Skeletal muscle tissue (tissue), 4 donors: Measurements from ENCODE around the gene IGFBP3. TPM values are rescaled to one million over a fixed set of nuclear protein-coding genes. Genes with fewer than 3 reads are reported as not detected.
"Not testable (repeated sequence)": the region's sequence is repeated elsewhere in the genome, so short reads cannot be mapped to it uniquely, and the experiment has no call there.

Experiments
- H3K27ac ChIP-seq: one replicate; pipeline ENCODE4 v1.7.0; 2013; ENCODE audit warnings: mild to moderate bottlenecking, low read depth, low read length, inconsistent platforms
- H3K27me3 ChIP-seq, 3 donors: one replicate each; pipeline ENCODE4 v1.7.0; 2013; ENCODE audit warnings: low read length in 3 of 3; ENCODE audit not compliant: control insufficient read depth in 3 of 3, insufficient read depth in 3 of 3
- H3K36me3 ChIP-seq, 3 donors: one replicate each; pipeline ENCODE4 v1.7.0; 2013; ENCODE audit warnings: low read length in 3 of 3; ENCODE audit not compliant: control insufficient read depth in 3 of 3, insufficient read depth in 3 of 3
- H3K4me1 ChIP-seq, 3 donors: one replicate each; pipeline ENCODE4 v1.7.0; 2013; ENCODE audit warnings: low read length in 3 of 3, mild to moderate bottlenecking in 3 of 3; ENCODE audit not compliant: control insufficient read depth in 3 of 3, insufficient read depth in 3 of 3
- H3K4me3 ChIP-seq, 3 donors: one replicate each; pipeline ENCODE4 v1.7.0; 2013; ENCODE audit warnings: low read length in 3 of 3
- H3K9ac ChIP-seq, 3 donors: one replicate each; pipeline ENCODE4 v1.7.0; 2013; ENCODE audit warnings: low read length in 3 of 3, mild to moderate bottlenecking in 3 of 3, moderate library complexity in 2 of 3, low read depth in 1 of 3
- H3K9me3 ChIP-seq, 3 donors: one replicate each; pipeline ENCODE4 v1.7.0; 2013; ENCODE audit warnings: low read length in 3 of 3; ENCODE audit not compliant: control insufficient read depth in 3 of 3
- total RNA-seq: library from RNA; depleted of rRNA; stranded (reverse); fragments of >200 nt; gene quantifications from one replicate; pipeline ENCODE4 v1.2.3, GENCODE V29; 2014
- donor health status: Osteomylitis.

Gene IGFBP3
- total RNA-seq, 1 donor from 2014 or later, result 112 TPM

DNA sequence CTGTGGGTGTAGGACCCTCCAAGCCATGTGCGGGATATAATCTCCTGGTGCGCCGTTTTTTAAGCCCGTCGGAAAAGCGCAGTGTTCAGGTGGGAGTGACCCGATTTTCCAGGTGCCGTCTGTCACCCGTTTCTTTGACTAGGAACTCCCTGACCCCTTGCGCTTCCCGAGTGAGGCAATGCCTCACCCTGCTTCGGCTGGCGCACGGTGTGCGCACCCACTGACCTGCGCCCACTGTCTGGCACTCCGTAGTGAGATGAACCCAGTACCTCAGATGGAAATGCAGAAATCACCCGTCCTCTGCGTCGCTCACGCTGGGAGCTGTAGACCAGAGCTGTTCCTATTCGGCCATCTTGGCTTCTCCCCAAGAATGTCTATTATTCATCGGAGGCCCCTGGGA, 32.0 kb upstream of the IGFBP3 start:
- not testable (repeated sequence) for H3K27me3 ChIP-seq, H3K4me3 ChIP-seq, H3K9me3 ChIP-seq, H3K36me3 ChIP-seq, H3K27ac ChIP-seq, H3K4me1 ChIP-seq, H3K9ac ChIP-seq

DNA sequence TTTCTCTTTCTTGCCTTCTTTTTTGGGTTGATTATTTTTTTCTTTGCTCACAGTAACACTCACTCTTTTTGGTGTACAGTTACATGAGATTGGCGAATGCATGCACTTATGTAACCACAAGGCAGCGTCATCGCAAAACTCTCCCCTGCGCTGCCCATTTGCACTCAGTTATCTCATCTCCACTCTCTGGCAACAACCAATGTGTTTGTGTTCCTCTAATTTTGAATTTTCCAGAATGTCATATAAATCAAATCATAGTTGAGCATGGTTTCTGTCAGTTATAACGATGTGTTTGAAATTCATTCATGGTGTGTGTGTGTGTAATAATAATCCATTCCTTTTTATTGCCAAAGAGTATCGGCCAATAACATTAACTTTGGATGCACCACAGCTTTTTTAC, 23.0 kb upstream of the IGFBP3 start:
- Histone ChIP-seq H3K4me3 (no peak overlapping the region), H3K36me3 (no peaks in the 10 kb centered on the region), H3K9me3 (no peaks in the 10 kb centered on the region), H3K27me3 (no peaks in the 10 kb centered on the region), H3K4me1 (no peaks in the 10 kb centered on the region), H3K9ac (no peak overlapping the region), H3K27ac (no peak overlapping the region)

DNA sequence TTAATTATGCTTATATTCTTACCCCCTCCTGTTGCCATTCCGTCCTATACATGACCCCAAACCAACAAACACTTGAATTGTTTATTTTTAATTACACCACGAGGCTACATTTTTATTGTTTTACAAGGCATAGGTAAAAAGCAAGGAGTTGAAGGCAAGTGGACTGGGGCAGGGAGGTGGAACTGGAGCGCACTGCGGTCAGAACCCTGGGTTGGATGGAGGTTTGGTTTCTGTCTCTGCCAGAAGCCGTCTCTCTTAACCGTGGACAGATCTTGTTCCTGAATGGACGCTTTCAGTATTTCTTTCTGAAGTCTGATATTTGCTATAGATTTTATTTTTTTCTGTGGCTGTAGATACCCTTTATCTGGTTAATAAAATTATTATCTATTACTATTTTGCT, 19.9 kb upstream of the IGFBP3 start:
- Histone ChIP-seq H3K4me1 (no peaks in the 10 kb centered on the region), H3K9me3 (no peaks in the 10 kb centered on the region), H3K36me3 (no peaks in the 10 kb centered on the region), H3K9ac (no peak overlapping the region), H3K4me3 (no peak overlapping the region), H3K27me3 (no peaks in the 10 kb centered on the region), H3K27ac (no peak overlapping the region)

DNA sequence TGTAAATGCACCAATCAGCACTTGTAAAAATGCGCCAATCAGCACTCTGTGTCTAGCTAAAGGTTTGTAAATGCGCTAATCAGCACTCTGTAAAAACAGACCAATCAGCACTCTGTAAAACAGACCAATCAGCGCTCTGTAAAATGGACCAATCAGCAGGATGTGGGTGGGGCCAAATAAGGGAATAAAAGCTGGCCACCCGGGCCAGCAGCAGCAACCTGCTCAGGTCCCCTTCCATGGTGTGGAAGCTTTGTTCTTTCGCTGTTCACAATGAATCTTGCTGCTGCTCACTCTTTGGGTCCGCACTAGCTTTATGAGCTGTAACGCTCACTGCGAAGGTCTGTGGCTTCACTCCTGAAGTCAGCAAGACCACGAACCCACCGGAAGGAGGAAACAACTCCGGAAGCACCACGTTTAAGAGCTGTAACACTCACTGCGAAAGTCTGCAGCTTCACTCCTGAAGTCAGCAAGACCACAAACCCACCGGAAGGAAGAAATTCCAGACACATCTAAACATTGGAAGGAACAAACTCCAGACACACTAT, 19.2 kb upstream of the IGFBP3 start:
- not testable (repeated sequence) for H3K4me3 ChIP-seq, H3K4me1 ChIP-seq, H3K27ac ChIP-seq, H3K9me3 ChIP-seq, H3K36me3 ChIP-seq, H3K27me3 ChIP-seq, H3K9ac ChIP-seq

DNA sequence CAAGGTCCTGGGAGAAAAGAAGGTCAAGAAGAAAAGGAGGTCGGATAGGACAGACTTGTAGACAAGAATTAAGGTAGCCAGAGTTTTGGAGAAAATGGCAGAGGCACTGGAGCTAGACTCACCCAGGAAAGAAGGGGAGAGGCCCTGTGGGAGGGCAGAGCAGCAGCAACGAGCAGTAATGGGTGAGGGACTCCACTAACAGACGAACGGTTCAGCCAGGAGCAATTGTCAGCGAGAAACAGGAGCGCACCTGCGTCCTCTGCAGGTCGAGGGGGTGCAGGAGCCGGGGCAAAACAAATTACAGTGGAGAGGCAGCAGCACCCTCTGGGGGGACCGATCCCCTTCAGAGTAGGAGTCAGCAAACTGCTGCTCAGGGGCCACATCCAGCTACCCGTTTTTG, 18.5 kb upstream of the IGFBP3 start:
- Histone ChIP-seq H3K4me1 (no peaks in the 10 kb centered on the region), H3K27ac (no peak overlapping the region), H3K4me3 (no peak overlapping the region), H3K27me3 (no peaks in the 10 kb centered on the region), H3K36me3 (no peaks in the 10 kb centered on the region), H3K9me3 (no peaks in the 10 kb centered on the region), H3K9ac (no peak overlapping the region)

DNA sequence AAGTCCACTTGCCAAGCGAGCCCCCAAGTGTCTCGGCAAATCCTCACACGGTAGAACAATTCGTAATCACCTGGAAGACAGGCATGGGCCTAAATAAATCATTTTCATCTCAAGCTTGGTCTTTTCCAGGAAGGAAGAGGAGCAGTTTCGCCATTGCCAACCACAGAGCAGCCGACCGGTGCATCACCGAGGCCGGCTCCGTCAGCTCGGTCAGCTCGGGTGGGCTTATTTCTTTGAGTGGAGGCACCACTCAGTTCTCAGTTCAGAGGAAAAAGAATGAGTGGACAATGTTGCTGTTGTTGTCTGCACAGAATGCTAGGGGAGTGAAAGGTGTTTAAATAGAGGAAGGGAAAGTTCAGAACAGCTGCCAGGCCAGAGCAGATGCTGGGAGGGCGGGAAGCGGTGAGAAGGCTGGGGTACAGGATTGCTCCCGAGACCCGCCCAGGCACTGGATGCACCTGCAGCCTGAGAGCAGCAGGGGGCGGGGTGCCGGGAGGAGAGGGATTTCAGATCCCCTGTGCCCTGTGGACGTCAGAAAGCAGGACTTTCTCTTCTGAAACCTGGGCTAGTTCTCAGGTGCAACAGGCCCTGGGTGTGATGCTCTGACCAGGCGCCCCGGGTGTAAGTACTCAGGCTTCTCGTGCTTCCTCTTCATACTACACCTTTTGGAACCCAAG, 17.7 kb upstream of the IGFBP3 start:
- Histone ChIP-seq H3K4me1 (no peaks in the 10 kb centered on the region), H3K9me3 (no peaks in the 10 kb centered on the region), H3K9ac (no peak overlapping the region), H3K27me3 (no peaks in the 10 kb centered on the region), H3K27ac (no peak overlapping the region), H3K36me3 (no peaks in the 10 kb centered on the region), H3K4me3 (no peak overlapping the region)

DNA sequence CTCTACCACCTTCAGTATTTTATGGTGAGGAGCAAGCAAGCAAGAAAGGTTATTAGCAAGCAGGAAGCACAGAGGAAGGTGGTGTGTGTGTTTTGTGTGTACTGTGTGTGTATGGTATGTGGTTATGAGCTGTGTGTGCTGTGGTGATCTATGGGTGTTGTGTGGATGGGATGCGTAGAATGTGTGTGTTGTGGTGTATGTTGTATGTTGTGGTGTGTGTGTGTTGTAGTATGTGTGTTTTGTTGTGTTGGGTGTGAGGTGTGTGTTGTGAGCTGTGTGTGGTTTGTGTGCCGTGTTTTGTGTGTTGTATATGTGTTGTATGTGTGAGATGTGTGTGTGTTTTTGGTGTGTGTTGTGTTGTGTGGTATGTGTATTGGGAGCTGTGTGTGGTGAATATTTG, 16.8 kb upstream of the IGFBP3 start:
- H3K9me3 ChIP-seq, result no peaks in the 10 kb centered on the region

DNA sequence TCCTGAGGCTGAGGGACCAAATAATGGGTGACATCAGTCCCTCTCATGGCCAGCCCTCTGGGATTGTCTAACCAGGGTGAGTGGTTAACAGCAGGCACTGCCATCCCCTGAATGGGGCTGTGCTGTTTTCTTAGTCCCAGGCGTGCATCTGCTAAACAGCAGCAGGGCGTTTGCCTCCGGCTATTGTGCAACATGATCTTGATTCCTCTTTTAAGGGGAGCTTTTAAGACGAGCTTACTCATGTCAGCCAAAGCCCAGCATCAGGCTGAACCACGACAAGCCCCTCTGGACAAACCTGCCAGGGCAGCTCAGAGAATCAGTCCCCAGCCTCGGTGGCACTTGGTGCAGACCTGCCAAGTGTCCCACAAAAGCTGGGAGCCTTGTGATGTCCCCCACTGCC, 16.2 kb upstream of the IGFBP3 start:
- Histone ChIP-seq H3K9me3 (no peaks in the 10 kb centered on the region), H3K27me3 (no peaks in the 10 kb centered on the region), H3K27ac (no peak overlapping the region), H3K4me3 (no peak overlapping the region), H3K36me3 (no peaks in the 10 kb centered on the region), H3K9ac (no peak overlapping the region), H3K4me1 (no peaks in the 10 kb centered on the region)

More for the DNA sequence above, 16.8 kb upstream of the IGFBP3 start:
- H3K27ac ChIP-seq, result no peak overlapping the region
- no peak overlapping the region for H3K9ac ChIP-seq
- H3K4me1 ChIP-seq, result no peaks in the 10 kb centered on the region
- no peaks in the 10 kb centered on the region for H3K36me3 ChIP-seq
- H3K27me3 ChIP-seq, result no peaks in the 10 kb centered on the region
- H3K4me3 ChIP-seq, result no peak overlapping the region

DNA sequence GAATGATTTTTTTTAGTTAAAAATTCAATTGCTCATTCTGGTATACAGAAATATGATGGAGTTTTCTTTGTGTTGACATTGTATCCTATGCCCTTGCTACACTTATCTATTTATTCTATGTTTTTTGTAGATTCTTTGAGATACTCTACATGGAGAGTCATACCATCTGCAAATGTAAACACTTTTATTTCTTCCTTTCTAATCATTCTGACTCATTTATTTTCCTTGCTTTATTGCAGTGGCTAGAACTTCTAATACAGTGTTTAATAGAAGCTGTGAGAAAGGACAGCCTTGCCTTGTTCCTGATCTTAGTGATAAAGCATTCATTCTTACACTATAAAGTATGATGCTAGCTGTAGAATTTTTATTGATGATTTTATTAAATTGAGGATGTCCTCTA, 9.9 kb upstream of the IGFBP3 start:
- Histone ChIP-seq H3K4me1 (no peaks in the 10 kb centered on the region), H3K27me3 (no peaks in the 10 kb centered on the region), H3K9me3 (peaks cover 0 to 2% (median 0%) of the 10 kb centered on the region in 3 donors), H3K4me3 (no peak overlapping the region), H3K9ac (no peak overlapping the region), H3K27ac (no peak overlapping the region), H3K36me3 (no peaks in the 10 kb centered on the region)

DNA sequence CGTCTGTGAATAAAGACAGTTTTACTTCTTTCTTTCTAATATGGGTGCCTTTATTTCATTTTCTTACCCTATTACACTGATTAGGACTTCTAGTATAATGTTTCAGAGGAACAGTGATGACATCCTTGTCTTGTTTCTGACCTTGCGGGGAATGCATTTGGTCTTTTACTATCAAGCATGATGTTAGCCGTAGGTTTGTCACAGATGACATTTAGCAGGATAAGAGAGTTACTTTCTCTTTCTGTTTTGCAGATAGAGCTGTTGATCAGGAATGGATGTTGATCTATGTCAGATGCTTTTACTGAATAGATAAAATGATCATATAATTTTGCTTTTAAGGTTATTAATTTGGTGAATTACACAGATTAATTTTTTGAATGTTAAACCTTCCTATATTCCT, 6.6 kb upstream of the IGFBP3 start:
- Histone ChIP-seq H3K4me3 (no peak overlapping the region), H3K9ac (no peak overlapping the region), H3K4me1 (peaks cover 0 to 8% (median 4%) of the 10 kb centered on the region in 3 donors), H3K27ac (no peak overlapping the region), H3K36me3 (no peaks in the 10 kb centered on the region), H3K27me3 (peaks cover 4 to 14% (median 8%) of the 10 kb centered on the region in 3 donors), H3K9me3 (peaks cover 0 to 2% (median 0%) of the 10 kb centered on the region in 3 donors)
